IPS-20b (cell line): Measurements from ENCODE around the gene PAX7.
"Not testable (repeated sequence)": the region's sequence is repeated elsewhere in the genome, so short reads cannot be mapped to it uniquely, and the experiment has no call there.

Experiments
- H3K27ac ChIP-seq: one replicate; pipeline ENCODE4 v1.5.1; 2013; ENCODE audit warnings: low read length
- H3K27me3 ChIP-seq: 2 replicates; pipeline ENCODE4 v1.6.1; 2013; ENCODE audit warnings: mild to moderate bottlenecking, low read length, inconsistent platforms; ENCODE audit not compliant: insufficient read depth
- H3K36me3 ChIP-seq: 2 replicates; pipeline ENCODE4 v1.6.1; 2013; ENCODE audit warnings: low read depth, mild to moderate bottlenecking, inconsistent platforms, low read length, moderate library complexity; ENCODE audit not compliant: insufficient read depth
- H3K4me1 ChIP-seq: 2 replicates; pipeline ENCODE4 v1.6.1; 2013; ENCODE audit warnings: mild to moderate bottlenecking, control low read depth, inconsistent platforms, low read length, moderate library complexity; ENCODE audit not compliant: insufficient read depth
- H3K4me3 ChIP-seq: 2 replicates; pipeline ENCODE4 v1.5.1; 2013; ENCODE audit warnings: mild to moderate bottlenecking, low read length, inconsistent platforms
- H3K9ac ChIP-seq: 2 replicates; pipeline ENCODE4 v1.6.1; 2013; ENCODE audit warnings: low read depth, mild to moderate bottlenecking, inconsistent platforms, low read length, moderate library complexity
- H3K9me3 ChIP-seq: 2 replicates; pipeline ENCODE4 v1.6.1; 2013; ENCODE audit warnings: mild to moderate bottlenecking, low read depth, low read length, inconsistent platforms; ENCODE audit not compliant: insufficient read depth

Gene PAX7

GRCh38 chr1:18630511-18631495, at the start of gene PAX7:
Gene PAX7 (plus strand): TSS chr1:18630846. CDS start chr1:18631604, 758 bp downstream.
- Histone ChIP-seq H3K27me3 (peaks cover 100% of the 10 kb centered on the region), H3K9ac (peak within 1 kb of the TSS; percentile 39; the same call in 1 of the 2 replicates), H3K9me3 (peaks cover 11% of the 10 kb centered on the region; the same call in 1 of the 2 replicates), H3K36me3 (no peaks in the 10 kb centered on the region), H3K4me3 (peak within 1 kb of the TSS; percentile 60), H3K4me1 (peaks cover 33% of the 10 kb centered on the region; the same call in 1 of the 2 replicates), H3K27ac (no peak within 1 kb of the TSS)

DNA sequence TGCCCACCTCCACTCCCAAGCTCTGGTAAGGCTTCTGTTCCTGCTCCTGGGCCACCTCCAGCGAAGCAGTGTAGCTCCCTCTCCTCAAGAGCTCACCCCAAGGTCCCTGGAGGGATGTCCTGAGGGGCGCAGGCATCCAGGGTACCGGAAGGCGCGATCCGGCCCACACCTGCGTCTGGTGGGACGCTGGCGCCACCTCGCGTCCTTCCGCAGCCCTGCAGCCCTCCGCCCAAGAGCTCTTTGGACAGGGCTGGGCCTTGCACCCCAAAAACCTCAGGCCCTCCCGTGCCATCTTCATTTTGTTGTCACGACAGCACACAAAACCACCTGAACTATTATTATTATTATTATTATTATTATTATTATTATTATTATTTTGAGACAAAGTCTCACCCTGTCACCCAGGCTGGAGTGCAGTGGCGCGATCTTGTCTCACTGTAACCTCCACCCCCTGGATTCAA, 49.2 kb upstream of the PAX7 start:
- no peaks in the 10 kb centered on the region for H3K36me3 ChIP-seq
- H3K27me3 ChIP-seq: peaks cover 6% of the 10 kb centered on the region; the same call in 1 of the 2 replicates
- no peak overlapping the region for H3K27ac ChIP-seq
- H3K4me3 ChIP-seq: no peak overlapping the region
- H3K9me3 ChIP-seq: no peaks in the 10 kb centered on the region
- H3K9ac ChIP-seq: no peak overlapping the region
- no peaks in the 10 kb centered on the region; the same call in 1 of the 2 replicates for H3K4me1 ChIP-seq

DNA sequence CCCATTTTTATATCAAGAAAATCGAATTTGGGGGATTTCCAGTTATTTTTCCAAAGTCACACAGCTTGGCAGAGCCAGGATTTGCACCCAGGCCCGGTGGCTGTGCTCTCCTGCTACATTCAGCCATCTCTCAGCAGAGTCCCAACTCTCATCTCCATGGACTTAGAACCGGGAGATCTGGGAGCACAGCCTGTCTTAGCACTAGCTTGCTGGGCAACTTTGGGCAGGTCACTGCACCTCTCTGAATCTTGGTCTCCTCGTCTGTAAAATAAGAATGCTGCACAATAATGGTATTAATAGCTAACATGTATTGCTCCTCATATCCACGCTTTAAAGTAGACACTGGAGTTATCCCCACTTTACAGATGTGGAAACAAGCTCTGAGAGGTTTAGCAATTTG, 47.8 kb upstream of the PAX7 start:
- Histone ChIP-seq H3K4me3 (no peak overlapping the region), H3K9me3 (no peaks in the 10 kb centered on the region), H3K36me3 (no peaks in the 10 kb centered on the region), H3K27ac (no peak overlapping the region), H3K4me1 (no peaks in the 10 kb centered on the region; the same call in 1 of the 2 replicates), H3K27me3 (peaks cover 6% of the 10 kb centered on the region; the same call in 1 of the 2 replicates), H3K9ac (no peak overlapping the region)

DNA sequence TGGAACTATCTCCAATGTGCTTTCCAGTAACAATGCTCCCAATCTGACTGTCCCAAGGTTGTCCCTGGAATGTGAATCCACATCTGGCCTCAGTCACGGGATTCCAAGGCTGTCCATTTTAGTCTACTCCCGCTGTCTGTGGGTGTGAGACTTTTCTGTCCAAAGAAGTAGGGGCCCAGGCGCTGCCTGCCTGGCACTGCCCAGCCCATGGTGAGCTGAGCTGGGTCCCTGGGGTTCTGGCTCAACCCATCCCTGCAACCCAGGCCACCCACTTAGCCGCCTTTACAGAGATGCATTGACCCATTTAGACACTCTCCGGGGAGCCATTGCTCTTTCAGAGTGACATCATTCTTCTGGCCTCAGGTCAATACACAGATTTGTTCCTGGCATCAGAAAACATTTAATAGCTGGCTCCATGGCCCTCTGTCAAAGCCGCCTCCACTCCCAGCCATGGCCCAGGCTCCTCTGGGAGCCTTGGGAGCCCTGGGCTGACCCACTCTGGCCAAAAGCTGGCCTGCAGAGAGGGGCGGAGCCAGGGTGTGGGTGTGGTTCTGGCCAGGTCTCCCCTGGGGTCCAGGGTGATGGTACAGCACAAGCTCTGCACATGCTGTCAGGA, 47.2 kb upstream of the PAX7 start:
- Histone ChIP-seq H3K27me3 (peaks cover 6% of the 10 kb centered on the region; the same call in 1 of the 2 replicates), H3K4me1 (no peaks in the 10 kb centered on the region; the same call in 1 of the 2 replicates)

GRCh38 chr1:18586016-18586415, 44.6 kb upstream of the PAX7 start:
- not testable (repeated sequence) for H3K4me3 ChIP-seq, H3K9ac ChIP-seq

More for the DNA sequence above, 47.2 kb upstream of the PAX7 start:
- Histone ChIP-seq H3K4me3 (no peak overlapping the region), H3K9me3 (no peaks in the 10 kb centered on the region), H3K9ac (no peak overlapping the region), H3K27ac (no peak overlapping the region), H3K36me3 (no peaks in the 10 kb centered on the region)

GRCh38 chr1:18588093-18588492, 42.6 kb upstream of the PAX7 start:
- Histone ChIP-seq H3K27ac (no peak overlapping the region), H3K27me3 (no peaks in the 10 kb centered on the region), H3K4me3 (no peak overlapping the region), H3K36me3 (no peaks in the 10 kb centered on the region), H3K4me1 (no peaks in the 10 kb centered on the region; the same call in 1 of the 2 replicates), H3K9me3 (no peaks in the 10 kb centered on the region), H3K9ac (no peak overlapping the region)

More at GRCh38 chr1:18586016-18586415, 44.6 kb upstream of the PAX7 start:
- not testable (repeated sequence) for H3K4me1 ChIP-seq, H3K36me3 ChIP-seq, H3K27ac ChIP-seq, H3K27me3 ChIP-seq, H3K9me3 ChIP-seq

GRCh38 chr1:18592368-18592767, 38.3 kb upstream of the PAX7 start:
- Histone ChIP-seq H3K4me3 (no peak overlapping the region), H3K9me3 (no peaks in the 10 kb centered on the region), H3K27me3 (peaks cover 14% of the 10 kb centered on the region), H3K36me3 (no peaks in the 10 kb centered on the region), H3K27ac (no peak overlapping the region), H3K4me1 (no peaks in the 10 kb centered on the region), H3K9ac (no peak overlapping the region)

- peaks cover 4% of the 10 kb centered on the region; the same call in 1 of the 2 replicates for H3K4me1 ChIP-seq
- peaks cover 35% of the 10 kb centered on the region for H3K27me3 ChIP-seq
- H3K27ac ChIP-seq: no peak overlapping the region
- no peaks in the 10 kb centered on the region for H3K36me3 ChIP-seq
- H3K4me3 ChIP-seq: no peak overlapping the region
- no peak overlapping the region for H3K9ac ChIP-seq
- no peaks in the 10 kb centered on the region for H3K9me3 ChIP-seq
Observed at GRCh38 chr1:18597160-18598042, 33.2 kb upstream of the PAX7 start.

GRCh38 chr1:18599086-18599485, 31.6 kb upstream of the PAX7 start:
- no peak overlapping the region for H3K4me3 ChIP-seq
- H3K9me3 ChIP-seq: no peaks in the 10 kb centered on the region
- no peaks in the 10 kb centered on the region for H3K36me3 ChIP-seq
- H3K4me1 ChIP-seq: peaks cover 8% of the 10 kb centered on the region; the same call in 1 of the 2 replicates
- no peak overlapping the region for H3K9ac ChIP-seq
- H3K27me3 ChIP-seq: peaks cover 36% of the 10 kb centered on the region
- H3K27ac ChIP-seq: no peak overlapping the region

DNA sequence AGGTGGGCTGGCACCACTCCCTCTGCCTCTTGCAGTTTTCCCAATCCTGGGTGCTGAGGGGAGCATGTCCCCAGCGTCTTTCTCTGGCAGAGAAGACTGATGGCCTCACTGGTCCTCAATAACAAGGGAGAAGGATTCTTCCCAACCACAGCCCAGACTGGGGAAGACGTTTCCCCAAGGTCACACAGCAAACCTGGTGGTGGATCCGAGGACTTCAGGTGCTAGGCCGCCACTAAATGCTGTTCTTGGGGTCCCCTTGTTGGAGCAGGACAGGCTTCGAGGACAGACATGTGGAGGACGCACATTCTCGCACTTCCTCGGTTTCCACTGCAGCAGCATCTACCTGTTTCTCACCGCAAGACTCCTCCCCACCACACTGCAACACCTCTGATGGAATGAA, 30.9 kb upstream of the PAX7 start:
- H3K4me1 ChIP-seq: peaks cover 8% of the 10 kb centered on the region; the same call in 1 of the 2 replicates
- no peak overlapping the region for H3K9ac ChIP-seq
- H3K36me3 ChIP-seq: no peaks in the 10 kb centered on the region
- H3K27ac ChIP-seq: no peak overlapping the region
- H3K4me3 ChIP-seq: no peak overlapping the region
- H3K27me3 ChIP-seq: peaks cover 32% of the 10 kb centered on the region
- H3K9me3 ChIP-seq: no peaks in the 10 kb centered on the region
